Skin of body (tissue), 2 donors: ENCODE measurements around the gene BSPRY. TPM values are rescaled to one million over a fixed set of nuclear protein-coding genes. Genes with fewer than 3 reads are reported as not detected.
A peak's percentile ranks its signal among the peaks of the same experiment; 100 is the strongest.
"Not testable (repeated sequence)": the region's sequence is repeated elsewhere in the genome, so short reads cannot be mapped to it uniquely, and the experiment has no call there.

Source experiments
- DNase-seq: peaks from one replicate; lab custom pipeline; 2025; lab: John Stamatoyannopoulos, UW
- total RNA-seq: library from RNA; depleted of rRNA; stranded (reverse); fragments of >200 nt; gene quantifications from one replicate; pipeline ENCODE4 v1.2.3, GENCODE V29; 2014

Gene BSPRY
- total RNA-seq, 1 donor from 2014 or later, result 3.9 TPM

- no peak for DNase-seq
These were observed 21.5 kb downstream of the BSPRY start for GRCh38 chr9:113370806-113371325.

GRCh38 chr9:113372059-113372458 lies 22.7 kb downstream of the BSPRY start:
- DNase-seq, result no peak

- DNase-seq, result no peak
These were observed 23.9 kb downstream of the BSPRY start for GRCh38 chr9:113373256-113373655.

- no peak for DNase-seq
These were observed 24.5 kb downstream of the BSPRY start for GRCh38 chr9:113373676-113374392.

- no peak for DNase-seq
These were observed 26.0 kb downstream of the BSPRY start for GRCh38 chr9:113375057-113376023.

GRCh38 chr9:113376634-113377567 lies 27.6 kb downstream of the BSPRY start, which contains the start of gene HDHD3:
TSS of gene HDHD3 (minus strand) at chr9:113376986. CDS start at chr9:113374354, 2,632 bp downstream.
- DNase-seq, result peak; percentile 11

GRCh38 chr9:113379094-113379828 lies 29.9 kb downstream of the BSPRY start:
- DNase-seq, result not testable (repeated sequence)

GRCh38 chr9:113379829-113380210 lies 30.5 kb downstream of the BSPRY start:
- not testable (repeated sequence) for DNase-seq

- no peak for DNase-seq
These were observed 31.6 kb downstream of the BSPRY start for GRCh38 chr9:113380869-113381378.

- not testable (repeated sequence) for DNase-seq
These were observed 32.1 kb downstream of the BSPRY start for GRCh38 chr9:113381441-113381840.

GRCh38 chr9:113381909-113382411 lies 32.6 kb downstream of the BSPRY start:
- no peak for DNase-seq

GRCh38 chr9:113386571-113387393 lies 37.4 kb downstream of the BSPRY start:
- DNase-seq, result no peak

GRCh38 chr9:113387560-113388230 lies 38.4 kb downstream of the BSPRY start:
- DNase-seq, result no peak

- no peak for DNase-seq
These were observed 39.5 kb downstream of the BSPRY start for GRCh38 chr9:113388833-113389232.

- no peak for DNase-seq
These were observed 40.1 kb downstream of the BSPRY start for GRCh38 chr9:113389451-113389850.

GRCh38 chr9:113390192-113390960 lies 41.0 kb downstream of the BSPRY start:
- no peak for DNase-seq

- DNase-seq, result no peak
These were observed 42.6 kb downstream of the BSPRY start for GRCh38 chr9:113391917-113392316.
